ENCODE results near the gene ANKRD37.

The ANKRD37 gene

GRCh38 chr4:185437809-185438208 is 41.2 kb downstream of the ANKRD37 start:
- Histone ChIP-seq H3K27ac (ENCODE audit: insufficient read depth, low read length, poor library complexity, severe bottlenecking) (no peak overlapping the region), H3K4me3 (ENCODE audit: insufficient read depth, low read depth, low read length, poor library complexity, severe bottlenecking) (no peak overlapping the region), H3K4me1 (ENCODE audit: control insufficient read depth, insufficient read depth, low read length, poor library complexity, severe bottlenecking) (no peaks in the 10 kb centered on the region), H3K36me3 (ENCODE audit: control insufficient read depth, insufficient read depth, low read length) (no peaks in the 10 kb centered on the region), H3K27me3 (replicated peaks; ENCODE audit: control insufficient read depth, insufficient read depth, low read length, poor library complexity, severe bottlenecking) (no peaks in the 10 kb centered on the region), H3K9me3 (ENCODE audit: control insufficient read depth, low read length) (no peaks in the 10 kb centered on the region)
- no peak for DNase-seq

GRCh38 chr4:185441479-185441878 is 44.8 kb downstream of the ANKRD37 start:
- DNase-seq, result no peak
- no peaks in the 10 kb centered on the region for H3K9me3 ChIP-seq (ENCODE audit: control insufficient read depth, low read length)
- no peak overlapping the region for H3K27ac ChIP-seq (ENCODE audit: insufficient read depth, low read length, poor library complexity, severe bottlenecking)
- no peaks in the 10 kb centered on the region for H3K36me3 ChIP-seq (ENCODE audit: control insufficient read depth, insufficient read depth, low read length)
- H3K4me1 ChIP-seq (ENCODE audit: control insufficient read depth, insufficient read depth, low read length, poor library complexity, severe bottlenecking), result no peaks in the 10 kb centered on the region
- H3K27me3 ChIP-seq (replicated peaks; ENCODE audit: control insufficient read depth, insufficient read depth, low read length, poor library complexity, severe bottlenecking), result no peaks in the 10 kb centered on the region
- H3K4me3 ChIP-seq (ENCODE audit: insufficient read depth, low read depth, low read length, poor library complexity, severe bottlenecking), result no peak overlapping the region

- Histone ChIP-seq H3K27me3 (replicated peaks; ENCODE audit: control insufficient read depth, insufficient read depth, low read length, poor library complexity, severe bottlenecking) (no peaks in the 10 kb centered on the region), H3K36me3 (ENCODE audit: control insufficient read depth, insufficient read depth, low read length) (no peaks in the 10 kb centered on the region), H3K4me3 (ENCODE audit: insufficient read depth, low read depth, low read length, poor library complexity, severe bottlenecking) (no peak overlapping the region), H3K9me3 (ENCODE audit: control insufficient read depth, low read length) (no peaks in the 10 kb centered on the region), H3K27ac (ENCODE audit: insufficient read depth, low read length, poor library complexity, severe bottlenecking) (no peak overlapping the region), H3K4me1 (ENCODE audit: control insufficient read depth, insufficient read depth, low read length, poor library complexity, severe bottlenecking) (no peaks in the 10 kb centered on the region)
- DNase-seq, result no peak
Measured at GRCh38 chr4:185445209-185445608, 48.6 kb downstream of the ANKRD37 start.
